ENCODE results near the gene OTUD3. TPM values are rescaled to one million over a fixed set of nuclear protein-coding genes. Genes with fewer than 3 reads are reported as not detected.

OTUD3 gene
- total and polyA plus RNA-seq, 11 donors = 1.8 to 6.3 (median 4.0) TPM

DNA sequence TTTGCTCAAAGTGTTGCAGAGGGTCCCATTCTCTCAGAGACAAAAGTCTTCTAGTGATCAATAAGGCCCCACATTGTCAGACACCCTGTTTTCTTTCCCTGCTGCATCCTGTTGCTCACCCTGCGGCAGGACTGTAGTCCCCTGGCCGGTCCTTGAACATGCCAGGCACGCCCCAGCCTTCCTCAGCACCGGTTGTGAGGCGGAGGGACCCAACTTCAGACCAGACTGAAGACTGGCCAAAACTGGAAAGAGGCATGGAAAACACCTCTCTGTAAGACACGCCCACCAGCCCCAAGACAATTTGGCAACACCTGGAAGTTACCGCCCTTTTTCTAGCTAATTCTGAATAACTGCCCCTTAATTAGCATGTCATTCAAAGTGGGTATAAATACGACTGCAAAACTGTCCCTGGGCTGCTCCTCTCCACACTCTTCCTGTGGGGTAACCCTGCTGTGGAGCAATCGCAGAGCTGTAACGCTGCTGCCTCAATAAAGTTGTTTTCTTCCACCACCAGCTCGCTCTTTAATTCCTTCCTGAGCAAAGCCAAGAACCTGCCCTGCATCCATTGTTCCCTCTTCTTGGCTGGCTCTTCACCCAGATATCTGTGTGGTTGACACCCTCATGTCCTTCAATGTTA lies 73.5 kb downstream of the OTUD3 start:
- no peak for ATAC-seq
- peaks cover 0 to 5% (median 0%) of the 10 kb centered on the region in 12 donors for H3K9me3 ChIP-seq
- H3K36me3 ChIP-seq = no peaks in the 10 kb centered on the region
- no peaks in the 10 kb centered on the region for H3K4me1 ChIP-seq
- DNase-seq = no peak
- intact Hi-C loops (cut with DNase I) = no loop called here
- H3K4me3 ChIP-seq = no peak overlapping the region
- no peak overlapping the region for H3K27ac ChIP-seq
- TF ChIP-seq POLR2A (IDR thresholded peaks at IDR 0.05) (no peak), CTCF (IDR thresholded peaks at IDR 0.05) (no peak)
- WGBS, 4 donors = 74 to 82% (median 76%) methylated on average over 11 of the region's 11 CpGs
- H3K27me3 ChIP-seq = peaks cover 0 to 16% (median 0%) of the 10 kb centered on the region in 9 donors

- WGBS, 4 donors = 57 to 73% (median 64%) methylated on average over 4 of the region's 4 CpGs
- TF ChIP-seq CTCF (IDR thresholded peaks at IDR 0.05) (no peak), POLR2A (IDR thresholded peaks at IDR 0.05) (no peak)
Observed at GRCh38 chr1:19957779-19958178, 75.6 kb downstream of the OTUD3 start.

GRCh38 chr1:19960591-19960990 lies 78.4 kb downstream of the OTUD3 start:
- DNase-seq = no peak
- ATAC-seq = no peak
- intact Hi-C loops (cut with DNase I) = no loop called here
- H3K36me3 ChIP-seq = no peaks in the 10 kb centered on the region
- H3K4me3 ChIP-seq = no peak overlapping the region
- H3K27ac ChIP-seq = no peak overlapping the region
- TF ChIP-seq CTCF (IDR thresholded peaks at IDR 0.05) = no peak
- no peak for TF ChIP-seq POLR2A (IDR thresholded peaks at IDR 0.05)
- H3K27me3 ChIP-seq = peaks cover 0 to 8% (median 0%) of the 10 kb centered on the region in 9 donors
- H3K9me3 ChIP-seq = peaks cover 0 to 6% (median 0%) of the 10 kb centered on the region in 12 donors
- 50 to 56% (median 54%) methylated on average over 5 of the region's 5 CpGs for WGBS, 4 donors
- H3K4me1 ChIP-seq = no peaks in the 10 kb centered on the region

More at GRCh38 chr1:19957779-19958178, 75.6 kb downstream of the OTUD3 start:
- Histone ChIP-seq H3K4me3 (no peak overlapping the region), H3K27me3 (peaks cover 0 to 14% (median 0%) of the 10 kb centered on the region in 9 donors), H3K9me3 (peaks cover 0 to 5% (median 0%) of the 10 kb centered on the region in 12 donors), H3K4me1 (no peaks in the 10 kb centered on the region), H3K27ac (no peak overlapping the region), H3K36me3 (no peaks in the 10 kb centered on the region)
- ATAC-seq = no peak
- no peak for DNase-seq
- intact Hi-C loops (cut with DNase I) = no loop called here

Other genes starting within 250 kb of the OTUD3 start
- 10 to 100 TPM; 19.3 to 61.4 (median 33.1) TPM for gene NBL1, start 238.1 kb upstream of the OTUD3 start, total RNA-seq
- gene NBL1, start 238.1 kb upstream of the OTUD3 start, polyA plus RNA-seq = 10 to 100 TPM; 31.2 to 40.0 TPM
- gene HTR6, start 217.5 kb upstream of the OTUD3 start, total RNA-seq = not detected
- not detected for gene HTR6, start 217.5 kb upstream of the OTUD3 start, polyA plus RNA-seq
- 10 to 100 TPM in 4 of 9 donors, 1 to 10 TPM in 5; 6.3 to 14.3 (median 9.6) TPM for gene TMCO4, start 82.5 kb upstream of the OTUD3 start, total RNA-seq
- 1 to 10 TPM; 6.4 to 7.6 TPM for gene TMCO4, start 82.5 kb upstream of the OTUD3 start, polyA plus RNA-seq
- not detected for gene RNF186, start 67.1 kb upstream of the OTUD3 start, total RNA-seq
- gene RNF186, start 67.1 kb upstream of the OTUD3 start, polyA plus RNA-seq = not detected
- not detected for gene PLA2G2E, start 41.2 kb downstream of the OTUD3 start, total RNA-seq
- gene PLA2G2E, start 41.2 kb downstream of the OTUD3 start, polyA plus RNA-seq = not detected
- gene PLA2G2A, start 97.2 kb downstream of the OTUD3 start, total RNA-seq = 100 to 1,000 TPM in 2 of 9 donors, 10 to 100 TPM in 5, 1 to 10 TPM in 2; 2.8 to 539 (median 26.5) TPM
- 100 to 1,000 TPM; 107 to 112 TPM for gene PLA2G2A, start 97.2 kb downstream of the OTUD3 start, polyA plus RNA-seq
- gene PLA2G5, start 187.8 kb downstream of the OTUD3 start, total RNA-seq = 10 to 100 TPM; 31.9 to 80.3 (median 43.9) TPM
- 100 to 1,000 TPM in 1 of 2 donors, 10 to 100 TPM in 1; 25.6 to 102 TPM for gene PLA2G5, start 187.8 kb downstream of the OTUD3 start, polyA plus RNA-seq
- 1 to 10 TPM in 1 of 9 donors, under 1 TPM in 1, not detected in 7; 0.85 to 5.4 TPM for gene PLA2G2D, start 237.1 kb downstream of the OTUD3 start, total RNA-seq
- gene PLA2G2D, start 237.1 kb downstream of the OTUD3 start, polyA plus RNA-seq = not detected